NCI-H2227 treated with DMSO at 0.1 percent for 48 hours (cell line): ENCODE results near the gene LMAN2L.

Source experiments
- DNase-seq: peaks from one replicate; lab custom pipeline; 2025; lab: John Stamatoyannopoulos, UW

Gene LMAN2L

GRCh38 chr2:96703021-96703751, 36.7 kb downstream of the LMAN2L start:
- DNase-seq: no peak

- no peak for DNase-seq
Measured at GRCh38 chr2:96702098-96702785, 37.6 kb downstream of the LMAN2L start.

- DNase-seq: no peak
Measured at GRCh38 chr2:96701636-96702035, 38.2 kb downstream of the LMAN2L start.

GRCh38 chr2:96700086-96700485, 39.8 kb downstream of the LMAN2L start:
- no peak for DNase-seq

- no peak for DNase-seq
Measured at GRCh38 chr2:96699621-96700020, 40.2 kb downstream of the LMAN2L start.

GRCh38 chr2:96699021-96699420, 40.8 kb downstream of the LMAN2L start:
- no peak for DNase-seq

GRCh38 chr2:96698221-96698861, 41.5 kb downstream of the LMAN2L start:
- DNase-seq: no peak

GRCh38 chr2:96697476-96697875, 42.4 kb downstream of the LMAN2L start:
- DNase-seq: no peak

- no peak for DNase-seq
Measured at GRCh38 chr2:96695602-96696001, 44.3 kb downstream of the LMAN2L start.

- DNase-seq: no peak
Measured at GRCh38 chr2:96694816-96695455, 44.9 kb downstream of the LMAN2L start.

- DNase-seq: no peak
Measured at GRCh38 chr2:96694279-96694678, 45.6 kb downstream of the LMAN2L start.

GRCh38 chr2:96693286-96694200, 46.3 kb downstream of the LMAN2L start:
- DNase-seq: no peak

GRCh38 chr2:96692094-96692971, 47.5 kb downstream of the LMAN2L start:
- no peak for DNase-seq

GRCh38 chr2:96691022-96691612, 48.7 kb downstream of the LMAN2L start:
- DNase-seq: no peak

- DNase-seq: no peak
Measured at GRCh38 chr2:96690306-96691021, 49.4 kb downstream of the LMAN2L start.

- no peak for DNase-seq
Measured at GRCh38 chr2:96689431-96689991, 50.4 kb downstream of the LMAN2L start.

- DNase-seq: no peak
Measured at GRCh38 chr2:96688649-96689430, 51.0 kb downstream of the LMAN2L start.
